Ovary (tissue), 3 donors: ENCODE results near the gene SLC39A3.

Experiments
- POLR2A ChIP-seq: fragments of 450-650 bp; IDR thresholded peaks from one replicate; pipeline ENCODE4 v1.6.1; 2017; ENCODE audit warnings: antibody characterized with exemption, mild to moderate bottlenecking, moderate library complexity
- TF ChIP-seq, protein P1 (sequence below), 3 donors: fragments of 450-650 bp in 2 of 3; fragments of 200-600 bp in 1 of 3; IDR thresholded peaks; one replicate each; pipeline versions ENCODE4 v1.5.1 to v1.8.0; 2016 to 2022; ENCODE audit warnings: antibody characterized with exemption in 3 of 3, mild to moderate bottlenecking in 1 of 3
- donor health status: DM: no; HTN: no; CAD: no.

DNA sequence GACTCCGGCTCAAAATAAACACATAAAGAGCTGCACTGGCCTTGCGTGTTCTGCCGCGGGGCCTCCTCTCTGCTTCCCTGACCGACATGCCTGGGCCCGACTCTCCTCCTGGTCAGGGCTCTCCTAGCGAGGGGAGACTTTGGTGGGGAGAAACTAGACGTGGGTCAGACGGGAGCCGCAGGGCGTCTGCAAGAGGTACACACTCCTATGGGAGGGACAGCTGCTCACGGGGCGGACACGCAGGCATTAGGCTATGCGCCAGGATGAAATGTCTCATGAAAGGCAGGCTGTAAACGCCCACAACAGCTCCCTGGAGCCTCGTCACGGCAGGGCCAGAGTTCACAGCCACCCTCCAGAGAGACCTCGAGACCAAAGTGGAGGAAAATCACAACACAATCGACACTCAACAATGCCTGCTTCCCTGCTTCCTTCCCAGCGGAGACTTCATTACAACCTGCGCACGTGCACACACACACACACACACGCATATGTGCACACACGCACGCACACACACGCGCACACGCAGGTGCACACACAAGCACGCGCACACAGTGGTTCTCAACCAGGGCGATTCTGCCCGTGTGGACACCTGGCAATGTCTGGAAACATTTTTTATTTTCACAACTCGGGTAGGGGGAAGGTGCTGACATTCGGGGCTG, 5.8 kb downstream of the SLC39A3 start:
- TF ChIP-seq POLR2A = no peak
- TF ChIP-seq, protein P1, sequence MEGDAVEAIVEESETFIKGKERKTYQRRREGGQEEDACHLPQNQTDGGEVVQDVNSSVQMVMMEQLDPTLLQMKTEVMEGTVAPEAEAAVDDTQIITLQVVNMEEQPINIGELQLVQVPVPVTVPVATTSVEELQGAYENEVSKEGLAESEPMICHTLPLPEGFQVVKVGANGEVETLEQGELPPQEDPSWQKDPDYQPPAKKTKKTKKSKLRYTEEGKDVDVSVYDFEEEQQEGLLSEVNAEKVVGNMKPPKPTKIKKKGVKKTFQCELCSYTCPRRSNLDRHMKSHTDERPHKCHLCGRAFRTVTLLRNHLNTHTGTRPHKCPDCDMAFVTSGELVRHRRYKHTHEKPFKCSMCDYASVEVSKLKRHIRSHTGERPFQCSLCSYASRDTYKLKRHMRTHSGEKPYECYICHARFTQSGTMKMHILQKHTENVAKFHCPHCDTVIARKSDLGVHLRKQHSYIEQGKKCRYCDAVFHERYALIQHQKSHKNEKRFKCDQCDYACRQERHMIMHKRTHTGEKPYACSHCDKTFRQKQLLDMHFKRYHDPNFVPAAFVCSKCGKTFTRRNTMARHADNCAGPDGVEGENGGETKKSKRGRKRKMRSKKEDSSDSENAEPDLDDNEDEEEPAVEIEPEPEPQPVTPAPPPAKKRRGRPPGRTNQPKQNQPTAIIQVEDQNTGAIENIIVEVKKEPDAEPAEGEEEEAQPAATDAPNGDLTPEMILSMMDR (IDR thresholded peaks at IDR 0.05) = no peak
